HG03135 (cell line): ENCODE results near the gene HSPA1B.

Experiments used
- ATAC-seq: cut with Tn5 transposase; IDR thresholded peaks from one replicate; pipeline ENCODE4 v1.9.1; 2021; ENCODE audit warnings: mild to moderate bottlenecking, moderate library complexity; ENCODE audit not compliant: unreplicated experiment

Gene HSPA1B

GRCh38 chr6:31878222-31878621, 50.7 kb downstream of the HSPA1B start:
- no peak for ATAC-seq

- no peak for ATAC-seq
These were observed 51.2 kb downstream of the HSPA1B start, which contains the start of gene SLC44A4 for GRCh38 chr6:31878726-31879125. Gene SLC44A4, minus strand, starts transcription at chr6:31878997. Its CDS starts 17 bp downstream, at chr6:31878980.

- ATAC-seq: no peak
These were observed 51.6 kb downstream of the HSPA1B start for GRCh38 chr6:31879143-31879542.
